Measurements from ENCODE around the gene RNFT2. TPM values are rescaled to one million over a fixed set of nuclear protein-coding genes. Genes with fewer than 3 reads are reported as not detected.

The RNFT2 gene
- total RNA-seq, 1 experiment from 2014 or later, result 12.3 TPM

- in situ Hi-C loops (cut with HindIII; ENCODE audit: low pct_unique_long_range_greater_than_20kb, low sequenced_read_pairs), result no loop called here
- no peak overlapping the region for H3K4me3 ChIP-seq (ENCODE audit: low read depth in 2 of 2, low read length in 2 of 2)
- H3K4me1 ChIP-seq (ENCODE audit: control insufficient read depth, insufficient read depth, low read length), result no peaks in the 10 kb centered on the region; the same call in 1 of the 2 replicates
- peaks cover 1% of the 10 kb centered on the region; the same call in 1 of the 2 replicates for H3K27me3 ChIP-seq (ENCODE audit: control insufficient read depth, insufficient read depth, low read length)
- DNase-seq (ENCODE audit: low read depth, low spot score) (no peak), ATAC-seq (no peak)
- ChIA-PET CTCF (no interaction called here), POLR2A (no interaction called here)
- BruUV-seq (replicated peaks), result no TSS peak
- no peak overlapping the region for H3K27ac ChIP-seq (ENCODE audit: low read length)
- no peaks in the 10 kb centered on the region for H3K9me3 ChIP-seq (ENCODE audit: control insufficient read depth, insufficient read depth, low read depth, low read length)
- H3K36me3 ChIP-seq (ENCODE audit: control insufficient read depth, insufficient read depth, low read length), result no peaks in the 10 kb centered on the region
- TF ChIP-seq SIN3A (IDR thresholded peaks at IDR 0.05; ENCODE audit: borderline replicate concordance, insufficient read depth, low read depth, low read length), result no peak
- TF ChIP-seq REST (IDR thresholded peaks at IDR 0.05; ENCODE audit: insufficient read depth in 1 of 2, low read depth in 2 of 2, low read length in 1 of 2), result no peak
- TF ChIP-seq CTCF (IDR thresholded peaks at IDR 0.05), result no peak
- TF ChIP-seq TCF7L2 (IDR thresholded peaks at IDR 0.05; ENCODE audit: low read depth, low read length), result no peak
- no peak for TF ChIP-seq POLR2AphosphoS5 (IDR thresholded peaks at IDR 0.05; ENCODE audit: low read depth, low read length)
- intact Hi-C loops (cut with micrococcal nuclease; ENCODE audit: unreplicated experiment), result no loop called here
These were observed 152.2 kb downstream of the RNFT2 start for GRCh38 chr12:116890330-116890729.

GRCh38 chr12:116891019-116891418 is 152.9 kb downstream of the RNFT2 start:
- intact Hi-C loops (cut with micrococcal nuclease; ENCODE audit: unreplicated experiment) (no loop called here), in situ Hi-C loops (cut with HindIII; ENCODE audit: low pct_unique_long_range_greater_than_20kb, low sequenced_read_pairs) (no loop called here)
- no peak for TF ChIP-seq TCF7L2 (IDR thresholded peaks at IDR 0.05; ENCODE audit: low read depth, low read length)
- no peak overlapping the region for H3K4me3 ChIP-seq (ENCODE audit: low read depth in 2 of 2, low read length in 2 of 2)
- ChIA-PET POLR2A (no interaction called here), CTCF (no interaction called here)
- DNase-seq (ENCODE audit: low read depth, low spot score) (no peak), ATAC-seq (no peak)
- no peaks in the 10 kb centered on the region for H3K9me3 ChIP-seq (ENCODE audit: control insufficient read depth, insufficient read depth, low read depth, low read length)
- peaks cover 4% of the 10 kb centered on the region; the same call in 1 of the 2 replicates for H3K27me3 ChIP-seq (ENCODE audit: control insufficient read depth, insufficient read depth, low read length)
- no peak overlapping the region for H3K27ac ChIP-seq (ENCODE audit: low read length)
- H3K36me3 ChIP-seq (ENCODE audit: control insufficient read depth, insufficient read depth, low read length), result no peaks in the 10 kb centered on the region
- no peaks in the 10 kb centered on the region; the same call in 1 of the 2 replicates for H3K4me1 ChIP-seq (ENCODE audit: control insufficient read depth, insufficient read depth, low read length)
- no TSS peak for BruUV-seq (replicated peaks)

- H3K27ac ChIP-seq (ENCODE audit: low read length), result no peak overlapping the region
- no peak for DNase-seq (ENCODE audit: low read depth, low spot score)
- no TSS peak for BruUV-seq (replicated peaks)
- no peaks in the 10 kb centered on the region for H3K36me3 ChIP-seq (ENCODE audit: control insufficient read depth, insufficient read depth, low read length)
- in situ Hi-C loops (cut with HindIII; ENCODE audit: low pct_unique_long_range_greater_than_20kb, low sequenced_read_pairs) (no loop called here), intact Hi-C loops (cut with micrococcal nuclease; ENCODE audit: unreplicated experiment) (no loop called here)
- H3K4me3 ChIP-seq (ENCODE audit: low read depth in 2 of 2, low read length in 2 of 2), result no peak overlapping the region
- TF ChIP-seq SIN3A (IDR thresholded peaks at IDR 0.05; ENCODE audit: borderline replicate concordance, insufficient read depth, low read depth, low read length) (no peak), POLR2AphosphoS5 (IDR thresholded peaks at IDR 0.05; ENCODE audit: low read depth, low read length) (no peak), TCF7L2 (IDR thresholded peaks at IDR 0.05; ENCODE audit: low read depth, low read length) (no peak), CTCF (IDR thresholded peaks at IDR 0.05) (no peak), REST (IDR thresholded peaks at IDR 0.05; ENCODE audit: insufficient read depth in 1 of 2, low read depth in 2 of 2, low read length in 1 of 2) (no peak)
- CTCF ChIA-PET, result no interaction called here
- no peaks in the 10 kb centered on the region for H3K9me3 ChIP-seq (ENCODE audit: control insufficient read depth, insufficient read depth, low read depth, low read length)
- H3K4me1 ChIP-seq (ENCODE audit: control insufficient read depth, insufficient read depth, low read length), result no peaks in the 10 kb centered on the region; the same call in 1 of the 2 replicates
- POLR2A ChIA-PET, result no interaction called here
- peaks cover 7% of the 10 kb centered on the region; the same call in 1 of the 2 replicates for H3K27me3 ChIP-seq (ENCODE audit: control insufficient read depth, insufficient read depth, low read length)
- ATAC-seq, result peak; percentile 83
These were observed 154.4 kb downstream of the RNFT2 start for GRCh38 chr12:116892349-116893140.

Measured in Panc1 (cell line).